HG03135 (cell line): ENCODE data around the gene IFNA8.
"Not testable (repeated sequence)": the region's sequence is repeated elsewhere in the genome, so short reads cannot be mapped to it uniquely, and the experiment has no call there.

Experiments
- ATAC-seq: cut with Tn5 transposase; IDR thresholded peaks from one replicate; pipeline ENCODE4 v1.9.1; 2021; ENCODE audit warnings: mild to moderate bottlenecking, moderate library complexity; ENCODE audit not compliant: unreplicated experiment

Gene IFNA8

GRCh38 chr9:21408817-21409216 lies at the start of gene IFNA8:
Gene IFNA8, plus strand, starts transcription at chr9:21409117. Its CDS starts 60 bp downstream, at chr9:21409177.
- ATAC-seq: no peak

GRCh38 chr9:21362287-21362686 lies 46.6 kb upstream of the IFNA8 start:
- no peak for ATAC-seq

GRCh38 chr9:21367169-21367568 lies 41.7 kb upstream of the IFNA8 start:
- ATAC-seq: peak; percentile 93

GRCh38 chr9:21367957-21368356 lies 41.0 kb upstream of the IFNA8 start, which contains the start of gene IFNA13:
Gene IFNA13, minus strand, starts transcription at chr9:21368057. Its CDS starts 47 bp downstream, at chr9:21368010.
- ATAC-seq: no peak

GRCh38 chr9:21371467-21371866 lies 37.5 kb upstream of the IFNA8 start:
- not testable (repeated sequence) for ATAC-seq

GRCh38 chr9:21381448-21382339 lies 27.2 kb upstream of the IFNA8 start:
- peak; percentile 96 for ATAC-seq

GRCh38 chr9:21383627-21384026 lies 25.3 kb upstream of the IFNA8 start:
- no peak for ATAC-seq

GRCh38 chr9:21385131-21385670 lies 23.7 kb upstream of the IFNA8 start, which contains the start of gene IFNA2:
Gene IFNA2, minus strand, starts transcription at chr9:21385398. Its CDS starts 69 bp downstream, at chr9:21385329.
- no peak for ATAC-seq

- peak; percentile 92 for ATAC-seq
Observed at GRCh38 chr9:21392270-21392669, 16.6 kb upstream of the IFNA8 start.

GRCh38 chr9:21395778-21396717 lies 12.9 kb upstream of the IFNA8 start:
- peak; percentile 69 for ATAC-seq

- no peak for ATAC-seq
Observed at GRCh38 chr9:21398955-21399489, 9.9 kb upstream of the IFNA8 start.

GRCh38 chr9:21399956-21400355 lies 9.0 kb upstream of the IFNA8 start:
- ATAC-seq: no peak

- no peak for ATAC-seq
Observed at GRCh38 chr9:21402386-21403251, 6.3 kb upstream of the IFNA8 start.

- no peak for ATAC-seq
Observed at GRCh38 chr9:21404146-21404545, 4.8 kb upstream of the IFNA8 start.

GRCh38 chr9:21412107-21412506 lies 3.2 kb downstream of the IFNA8 start:
- ATAC-seq: no peak

- ATAC-seq: no peak
Observed at GRCh38 chr9:21413151-21413550, 4.2 kb downstream of the IFNA8 start.

- ATAC-seq: no peak
Observed at GRCh38 chr9:21413624-21414023, 4.7 kb downstream of the IFNA8 start.

GRCh38 chr9:21414220-21414940 lies 5.5 kb downstream of the IFNA8 start:
- no peak for ATAC-seq
